ENCODE results near the gene DAPK1. TPM values are rescaled to one million over a fixed set of nuclear protein-coding genes. Genes with fewer than 3 reads are reported as not detected.
"Not testable (repeated sequence)": the region's sequence is repeated elsewhere in the genome, so short reads cannot be mapped to it uniquely, and the experiment has no call there.

DAPK1 gene
- total and polyA plus RNA-seq, 10 of the 15 experiments (the other 5 are each of a cell fraction or from before 2014, with no cell fraction given): 8.2 to 94.7 (median 51.6) TPM

DNA sequence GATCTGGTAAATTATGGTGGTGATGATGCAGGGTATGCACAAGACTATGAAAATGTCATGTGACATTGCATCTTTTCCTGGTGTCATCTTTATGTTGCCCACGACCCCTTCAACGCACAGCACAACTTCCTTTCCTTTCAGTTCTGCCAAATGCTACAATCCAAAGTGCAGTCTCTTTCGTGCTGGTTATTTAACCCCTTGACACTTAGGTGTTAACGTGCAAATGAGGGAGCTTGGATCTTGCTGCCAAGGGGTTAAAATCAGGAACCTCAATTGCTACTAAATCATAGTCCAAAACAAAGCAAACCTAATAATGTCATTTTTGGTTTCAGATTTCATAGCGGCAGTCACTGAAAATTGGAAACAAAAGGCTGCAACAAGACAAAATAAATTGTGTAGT, 244.2 kb downstream of the DAPK1 start (continued):
- TF ChIP-seq BCL3 (IDR thresholded peaks at IDR 0.05; ENCODE audit: borderline replicate concordance, insufficient read depth, low read depth, low read length, poor library complexity, severe bottlenecking): no peak
- no peak for TF ChIP-seq ZNF24 (IDR thresholded peaks at IDR 0.05)
- TF ChIP-seq POU2F2 (IDR thresholded peaks at IDR 0.05; ENCODE audit: borderline replicate concordance, low read depth, low read length): no peak
- no peak for TF ChIP-seq RAD21 (IDR thresholded peaks at IDR 0.05; ENCODE audit: insufficient read depth, low read depth, low read length)
- no peak for TF ChIP-seq PML (IDR thresholded peaks at IDR 0.05; ENCODE audit: low read length)
- no peak for TF ChIP-seq NBN (IDR thresholded peaks at IDR 0.05)
- TF ChIP-seq TCF3 (IDR thresholded peaks at IDR 0.05; ENCODE audit: borderline replicate concordance, insufficient read depth, low read depth, low read length): no peak
- no peak for TF ChIP-seq MYB (IDR thresholded peaks at IDR 0.05; ENCODE audit: borderline replicate concordance, low read depth, low read length)
- no peak for TF ChIP-seq ZNF622 (IDR thresholded peaks at IDR 0.05)
- TF ChIP-seq NR2F1 (conservative IDR thresholded peaks at IDR 0.05): no peak

DNA sequence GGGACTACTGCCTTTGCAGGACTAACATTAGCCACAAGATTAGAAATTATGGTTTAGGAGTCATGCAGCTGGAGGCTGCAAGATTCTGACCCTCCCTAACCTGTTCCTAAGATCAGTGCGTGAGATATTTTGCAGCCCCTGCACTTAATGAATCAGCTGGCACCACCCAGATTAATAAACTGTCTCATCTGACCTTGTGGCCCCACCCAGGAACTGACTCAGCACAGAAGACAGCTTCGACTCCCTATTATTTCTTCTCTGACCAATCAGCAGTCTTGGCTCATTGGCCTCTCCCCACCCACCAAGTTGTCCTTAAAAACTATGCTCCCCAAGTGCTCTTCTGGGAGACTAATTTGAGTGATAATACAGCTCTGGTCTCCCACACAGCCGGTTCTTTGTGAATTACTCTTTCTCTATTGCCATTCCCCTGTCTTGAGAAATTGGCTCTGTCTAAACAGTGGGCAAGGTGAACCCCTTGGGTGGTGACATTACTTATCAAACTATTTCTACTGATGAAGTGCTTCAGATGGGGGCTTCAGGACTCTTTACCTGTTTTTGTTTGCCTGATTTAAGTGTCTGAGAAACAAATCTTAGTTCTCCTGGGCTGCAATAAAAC, 245.3 kb downstream of the DAPK1 start:
- ChIA-PET RAD21 (ENCODE audit: unreplicated experiment) (no interaction called here), POLR2A (no interaction called here), CTCF (no interaction called here), SMC1A (ENCODE audit: uncharacterized antibody, unreplicated experiment) (no interaction called here)
- WGBS (ENCODE audit: insufficient coverage, insufficient replicate concordance, low lambda C conversion rate, missing lambda C conversion rate): 27% methylated on average over 3 of the region's 3 CpGs
- DNase-seq (ENCODE audit: low read depth, low spot score) (no peak), ATAC-seq (no peak), FAIRE-seq (no peak)
- no peaks in the 10 kb centered on the region for H3K36me3 ChIP-seq (ENCODE audit: control insufficient read depth in 2 of 2, insufficient read depth in 2 of 2, low read length in 1 of 2)
- no peak overlapping the region for H3K4me2 ChIP-seq (ENCODE audit: control insufficient read depth, insufficient read depth)
- H3K9me3 ChIP-seq (replicated peaks; ENCODE audit: control insufficient read depth, insufficient read depth, low read length): no peaks in the 10 kb centered on the region
- intact Hi-C loops (cut with micrococcal nuclease; ENCODE audit: unreplicated experiment): no loop called here
- in situ Hi-C loops (cut with MboI): no loop called here
- no peak for TF ChIP-seq MEF2B (IDR thresholded peaks at IDR 0.05; ENCODE audit: partially characterized antibody, poor library complexity, severe bottlenecking)
- TF ChIP-seq YBX1 (IDR thresholded peaks at IDR 0.05): no peak
- no peak for TF ChIP-seq CBX5 (IDR thresholded peaks at IDR 0.05; ENCODE audit: low read depth)
- no peak for TF ChIP-seq TAF1 (IDR thresholded peaks at IDR 0.05; ENCODE audit: borderline replicate concordance, low read depth, low read length)
- TF ChIP-seq RBBP5 (conservative IDR thresholded peaks at IDR 0.05): no peak
- TF ChIP-seq ZSCAN29 (IDR thresholded peaks at IDR 0.05): no peak
- TF ChIP-seq MXI1 (IDR thresholded peaks at IDR 0.05; ENCODE audit: low read depth, low read length): no peak
- no peak for TF ChIP-seq ATF3 (IDR thresholded peaks at IDR 0.05; ENCODE audit: borderline replicate concordance, extremely low read depth, low read depth, low read length)
- no peaks in the 10 kb centered on the region for H4K20me1 ChIP-seq (ENCODE audit: control insufficient read depth, insufficient read depth)
- no peaks in the 10 kb centered on the region for H3K27me3 ChIP-seq (replicated peaks in 1 of 2; ENCODE audit: control insufficient read depth in 2 of 2, insufficient read depth in 2 of 2, low read length in 1 of 2)
- no peak overlapping the region for H3K9ac ChIP-seq (ENCODE audit: control insufficient read depth, insufficient read depth, low read length)
- no peak overlapping the region for H2AFZ ChIP-seq (ENCODE audit: control insufficient read depth, low read depth, low read length)
- H3K4me3 ChIP-seq: no peak overlapping the region
- no peaks in the 10 kb centered on the region for H3K79me2 ChIP-seq (ENCODE audit: control insufficient read depth, insufficient read depth, low read length)
- H3K27ac ChIP-seq (ENCODE audit: control insufficient read depth, insufficient read depth): no peak overlapping the region
- BruUV-seq (replicated peaks): no TSS peak
- H3K4me1 ChIP-seq (ENCODE audit: control insufficient read depth, insufficient read depth, low read length): no peaks in the 10 kb centered on the region

DNA sequence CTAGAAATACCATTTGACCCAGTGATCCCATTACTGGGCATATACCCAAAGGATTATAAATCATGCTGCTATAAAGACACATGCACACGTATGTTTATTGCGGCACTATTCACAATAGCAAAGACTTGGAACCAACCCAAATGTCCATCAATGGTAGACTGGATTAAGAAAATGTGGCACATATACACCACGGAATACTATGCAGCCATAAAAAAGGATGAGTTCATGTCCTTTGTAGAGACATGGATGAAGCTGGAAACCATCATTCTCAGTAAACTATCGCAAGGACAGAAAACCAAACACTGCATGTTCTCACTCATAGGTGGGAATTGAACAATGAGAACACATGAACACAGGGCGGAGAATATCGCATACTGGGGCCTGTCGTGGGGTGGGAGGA, 246.6 kb downstream of the DAPK1 start:
- H2AFZ ChIP-seq (ENCODE audit: control insufficient read depth, low read depth, low read length); H3K9ac ChIP-seq (ENCODE audit: control insufficient read depth, insufficient read depth, low read length); intact Hi-C loops (cut with micrococcal nuclease; ENCODE audit: unreplicated experiment); H3K4me3 ChIP-seq; POLR2A ChIA-PET; in situ Hi-C loops (cut with MboI); H3K27me3 ChIP-seq (replicated peaks in 1 of 2; ENCODE audit: control insufficient read depth in 2 of 2, insufficient read depth in 2 of 2, low read length in 1 of 2); H3K4me1 ChIP-seq (ENCODE audit: control insufficient read depth, insufficient read depth, low read length); H3K36me3 ChIP-seq (ENCODE audit: control insufficient read depth in 2 of 2, insufficient read depth in 2 of 2, low read length in 1 of 2); DNase-seq (ENCODE audit: low read depth, low spot score); RAD21 ChIA-PET (ENCODE audit: unreplicated experiment); H3K27ac ChIP-seq (ENCODE audit: control insufficient read depth, insufficient read depth); FAIRE-seq; H3K9me3 ChIP-seq (replicated peaks; ENCODE audit: control insufficient read depth, insufficient read depth, low read length); ATAC-seq; H3K4me2 ChIP-seq (ENCODE audit: control insufficient read depth, insufficient read depth); CTCF ChIA-PET; SMC1A ChIA-PET (ENCODE audit: uncharacterized antibody, unreplicated experiment); H4K20me1 ChIP-seq (ENCODE audit: control insufficient read depth, insufficient read depth); BruUV-seq (replicated peaks); H3K79me2 ChIP-seq (ENCODE audit: control insufficient read depth, insufficient read depth, low read length): not testable (repeated sequence)
- WGBS (ENCODE audit: insufficient coverage, insufficient replicate concordance, low lambda C conversion rate, missing lambda C conversion rate): 64% methylated on average over 5 of the region's 7 CpGs
